Stimulated activated CD8-positive, alpha-beta memory T cell treated with anti-CD3 and anti-CD28 coated beads, Interleukin-7, amount 100 ng/mL, for 1 hour (primary cell): ENCODE results near the gene CTSE.
"Not testable (repeated sequence)": the region's sequence is repeated elsewhere in the genome, so short reads cannot be mapped to it uniquely, and the experiment has no call there.

ENCODE experiments used
- DNase-seq, 2 donors: peaks; one replicate each; pipeline ENCODE4 v3.0.0-alpha.2; 2020; ENCODE audit warnings: low read depth in 2 of 2

Gene CTSE

DNA sequence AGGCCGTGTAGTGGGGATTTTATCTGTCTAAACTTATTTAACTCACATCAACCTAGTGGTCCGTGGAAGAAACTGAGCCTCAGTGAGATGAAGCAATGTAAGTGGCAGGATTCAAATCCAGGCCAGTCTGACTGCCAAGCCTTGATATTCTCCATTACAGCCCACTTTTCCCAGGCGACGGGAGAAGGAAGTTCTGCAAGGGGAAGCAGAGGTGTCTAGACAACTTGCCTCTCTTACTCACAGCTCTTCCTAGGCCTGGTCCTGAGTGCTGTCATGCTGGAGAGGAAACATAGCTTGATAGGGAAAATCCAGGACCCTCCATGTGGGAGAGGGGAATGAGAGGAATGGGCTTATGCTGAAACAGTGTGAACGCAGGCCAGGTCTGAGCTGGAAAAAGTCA lies 9.1 kb downstream of the CTSE start:
- no peak for DNase-seq

DNA sequence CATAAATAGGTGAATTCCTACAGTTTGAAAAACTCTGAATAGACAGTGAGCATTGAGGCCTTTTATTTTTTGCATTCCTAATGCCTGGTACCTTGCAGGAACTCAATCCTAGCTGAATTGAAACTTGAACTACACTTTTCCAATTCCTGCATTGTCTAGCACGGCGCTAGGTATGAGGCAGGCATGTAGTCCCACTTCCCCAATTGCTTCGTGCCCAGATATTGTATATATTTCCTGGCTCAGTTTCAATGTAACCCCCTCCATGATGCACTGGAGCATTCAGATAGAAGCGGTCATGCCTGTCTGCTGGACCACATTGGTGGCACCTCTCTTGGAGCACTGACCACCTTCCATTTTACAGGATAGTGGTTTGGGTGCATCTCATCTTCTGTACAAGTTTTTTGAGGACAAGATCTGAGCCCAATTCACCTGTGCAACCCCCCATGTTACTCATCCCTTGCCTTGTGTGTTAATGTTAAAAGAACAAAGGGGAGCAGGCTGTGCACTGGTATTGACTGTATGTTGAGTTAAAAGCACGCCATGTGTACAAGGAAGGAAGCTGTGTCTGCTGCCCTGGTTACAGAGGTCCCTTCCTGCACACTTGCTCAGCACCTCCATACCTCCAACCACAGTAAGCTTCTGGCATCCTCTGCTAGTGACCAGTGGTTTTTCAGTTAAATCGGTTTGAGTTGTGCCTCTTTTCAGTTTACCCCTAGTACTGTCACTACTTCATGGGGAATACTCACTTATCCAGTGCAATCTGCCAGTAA lies 10.5 kb downstream of the CTSE start:
- DNase-seq, result no peak

GRCh38 chr1:206012086-206012859 lies 11.4 kb downstream of the CTSE start:
- DNase-seq, result peak; percentile 5 to 16

DNA sequence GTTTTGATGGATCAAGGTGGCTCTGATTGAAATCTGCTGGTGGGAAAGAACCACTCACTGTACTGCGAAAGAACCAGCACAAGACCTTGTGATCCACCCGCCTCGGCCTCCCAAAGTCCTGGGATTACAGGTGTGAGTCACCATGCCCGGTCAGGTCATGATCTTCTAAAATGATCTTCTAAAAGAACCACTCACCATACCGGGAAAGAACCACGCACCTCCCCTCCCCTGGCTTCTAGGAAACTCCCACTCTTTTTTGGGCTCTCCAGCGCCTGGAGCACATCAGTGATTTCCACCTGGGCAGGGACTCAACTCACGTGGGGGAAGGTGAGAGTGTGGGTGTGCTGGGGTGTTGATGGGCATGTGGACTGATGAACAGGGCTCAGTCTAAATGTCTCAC lies 12.6 kb downstream of the CTSE start:
- DNase-seq, result no peak

DNA sequence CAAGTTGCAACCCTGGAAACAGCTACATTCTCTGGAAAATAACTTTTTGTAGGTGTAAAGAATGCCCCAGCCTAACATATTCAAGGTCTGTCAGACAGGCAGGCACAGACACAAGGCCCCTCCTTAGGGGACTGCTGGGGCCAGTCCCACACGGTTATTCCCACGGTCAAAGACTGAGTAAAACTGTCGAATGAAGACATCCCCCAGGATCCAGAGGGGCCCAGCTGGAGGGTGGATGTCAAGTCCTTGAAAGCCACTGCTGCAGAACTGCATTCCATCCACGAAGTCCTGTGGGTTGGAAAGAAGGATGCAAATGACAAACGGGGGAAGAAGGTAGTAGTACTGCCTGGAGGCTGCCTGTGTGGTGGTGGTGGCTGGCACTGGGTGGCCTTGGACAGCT lies 13.6 kb downstream of the CTSE start:
- no peak for DNase-seq

GRCh38 chr1:206006946-206007345 lies 16.7 kb downstream of the CTSE start:
- DNase-seq, result no peak

DNA sequence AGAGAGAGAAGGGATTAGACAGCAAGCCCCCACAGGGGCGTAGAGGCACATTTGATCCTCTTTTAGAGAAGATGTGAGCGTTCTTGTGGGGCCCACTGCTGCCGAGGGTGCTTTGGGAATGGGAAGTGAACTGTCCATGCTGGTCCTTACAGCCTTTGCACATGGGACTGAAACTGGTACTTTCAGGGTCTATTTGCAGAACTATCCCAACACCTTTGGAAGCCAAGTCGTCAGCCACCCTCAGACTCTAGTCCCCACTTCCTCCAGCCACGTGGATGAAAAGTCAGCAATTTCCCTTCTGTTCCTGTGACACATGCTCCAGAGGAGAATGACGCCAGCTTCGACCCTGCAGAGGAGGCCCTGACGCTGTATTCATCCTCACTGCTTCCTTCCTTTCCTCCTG lies 17.9 kb downstream of the CTSE start:
- no peak for DNase-seq

GRCh38 chr1:206005234-206005633 lies 18.5 kb downstream of the CTSE start:
- DNase-seq, result no peak

DNA sequence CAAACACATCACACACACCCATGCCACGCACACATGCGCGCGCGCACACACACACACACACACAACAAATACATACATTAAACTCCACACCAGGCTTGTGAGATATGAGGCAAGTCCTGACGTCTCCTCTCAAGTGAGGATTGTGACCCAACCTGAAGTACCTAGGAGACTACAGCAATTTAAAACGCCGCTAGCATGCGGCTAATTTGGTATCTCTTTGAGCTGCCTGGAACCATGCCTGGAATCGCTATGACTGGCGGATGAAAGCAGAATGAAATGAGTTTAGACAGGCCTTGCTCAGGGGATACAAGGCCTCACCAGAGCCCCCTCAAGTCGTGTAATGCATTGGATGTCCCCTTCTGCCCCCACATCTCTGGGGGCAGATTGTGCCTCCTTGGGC lies 18.9 kb downstream of the CTSE start:
- DNase-seq, result no peak

- no peak for DNase-seq
Observed at GRCh38 chr1:206003854-206004800, 19.6 kb downstream of the CTSE start.

- DNase-seq, result no peak
Observed at GRCh38 chr1:206002871-206003801, 20.6 kb downstream of the CTSE start, which contains the start of gene RAB7B. TSS of gene RAB7B (minus strand) at chr1:206003395. CDS start at chr1:205994135, 9,260 bp downstream.

GRCh38 chr1:206002160-206002559 lies 21.5 kb downstream of the CTSE start:
- DNase-seq, result no peak

GRCh38 chr1:206001476-206001888 lies 22.2 kb downstream of the CTSE start:
- no peak for DNase-seq

DNA sequence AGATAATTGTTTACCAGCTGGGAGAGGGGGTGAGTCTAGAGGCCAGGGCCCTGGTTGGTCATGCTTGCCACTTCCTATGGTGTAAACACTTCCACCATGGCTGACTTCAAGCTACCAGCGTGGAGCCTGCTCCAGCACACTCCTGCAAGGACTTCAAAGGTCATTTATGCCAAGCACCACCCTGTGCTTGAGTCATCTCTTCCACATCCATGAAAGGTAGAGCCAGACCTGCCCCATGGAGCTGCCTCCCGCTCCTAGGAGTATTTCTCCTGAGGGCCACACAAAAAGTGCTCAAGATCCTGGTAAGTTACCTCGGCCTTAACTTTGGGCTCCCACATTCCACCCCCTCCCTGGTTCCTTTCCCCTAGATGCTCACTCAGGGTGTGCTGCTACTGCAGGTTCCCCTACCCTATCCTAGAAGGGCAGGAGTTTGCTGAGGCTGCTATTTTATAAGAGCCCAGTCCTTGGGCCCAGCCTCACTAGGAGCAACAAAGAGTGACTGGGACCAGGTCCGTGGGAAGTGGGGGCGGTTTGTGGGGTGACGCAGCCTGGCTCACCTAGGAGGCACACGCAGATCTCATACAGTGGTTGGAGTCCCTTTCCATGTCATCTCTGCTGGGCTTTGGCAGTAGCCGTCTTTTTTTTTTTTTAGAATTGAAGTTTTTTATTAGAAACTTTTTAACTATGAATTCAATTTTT lies 22.9 kb downstream of the CTSE start:
- no peak for DNase-seq

DNA sequence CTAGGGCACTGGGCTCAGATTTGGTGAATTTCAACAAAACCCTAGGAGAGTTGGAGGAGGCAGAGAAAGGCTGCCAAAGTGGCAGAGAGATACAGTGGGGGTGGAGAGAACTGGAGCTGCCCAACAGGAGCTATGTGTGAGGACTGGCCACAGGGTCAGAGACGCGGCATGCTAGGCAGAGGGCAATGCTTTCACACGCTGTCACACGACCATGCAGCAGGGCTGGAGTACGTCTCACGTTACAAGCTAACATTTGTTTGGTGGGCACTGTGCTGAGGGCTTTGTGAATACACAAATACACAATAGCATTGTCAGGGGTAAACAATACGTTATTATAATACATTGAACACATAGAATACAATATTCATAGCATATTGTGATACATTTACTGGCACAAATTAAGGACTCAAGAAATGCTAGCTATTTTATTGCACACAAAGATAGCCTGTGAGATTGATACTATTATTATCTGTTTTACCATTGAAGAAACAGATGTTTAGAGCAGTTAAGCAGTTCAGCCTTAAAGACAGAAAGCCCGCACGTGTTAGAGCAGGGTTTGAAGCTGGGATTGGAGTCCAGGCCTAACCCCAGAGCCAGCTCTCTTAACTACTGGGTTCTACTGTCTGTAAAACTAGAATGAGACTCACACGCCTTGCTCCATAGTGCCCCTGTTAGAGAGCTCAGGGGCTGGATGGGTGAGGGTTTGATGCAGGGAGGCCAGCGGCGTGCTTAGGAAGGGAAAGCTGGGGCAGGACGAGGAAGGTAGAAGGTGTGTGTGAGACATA lies 25.0 kb downstream of the CTSE start:
- DNase-seq, result no peak

DNA sequence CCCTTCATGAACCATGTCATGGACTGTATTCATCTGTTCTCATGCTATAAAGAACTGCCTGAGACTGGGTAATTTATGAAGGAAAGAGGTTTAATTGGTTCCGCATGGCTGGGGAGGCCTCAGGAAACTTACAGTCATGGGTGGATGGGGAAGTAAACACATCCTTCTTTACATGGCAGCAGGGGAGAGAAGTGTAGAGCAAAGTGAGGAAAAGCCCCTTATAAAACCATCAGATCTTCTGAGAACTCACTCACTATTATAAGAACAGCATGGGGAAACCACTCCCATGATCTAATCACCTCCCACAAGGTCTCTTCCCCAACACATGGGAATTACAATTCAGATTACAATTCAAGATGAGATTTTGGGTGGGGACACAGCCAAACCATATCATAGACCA lies 27.1 kb downstream of the CTSE start:
- not testable (repeated sequence) for DNase-seq

- no peak for DNase-seq
Observed at GRCh38 chr1:205994346-205994745, 29.3 kb downstream of the CTSE start.

DNA sequence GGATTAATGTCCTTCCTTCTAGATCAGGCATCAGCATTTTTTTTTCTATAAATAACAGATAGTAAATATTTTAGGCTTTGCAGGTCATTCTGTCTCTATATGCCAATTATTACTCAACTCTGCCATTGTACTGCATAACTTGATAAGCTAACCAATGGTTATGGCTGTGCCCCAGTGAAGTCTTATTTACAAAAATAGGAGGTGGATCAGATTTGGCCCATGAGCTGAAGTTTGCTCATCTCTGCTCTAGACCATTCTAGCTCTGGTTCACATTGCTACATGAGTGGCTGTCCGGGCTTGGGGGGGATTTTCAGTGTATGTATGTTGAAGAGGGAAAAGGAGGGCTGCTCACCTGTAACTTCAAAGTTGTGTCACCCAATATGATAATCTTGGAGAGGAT lies 30.6 kb downstream of the CTSE start:
- no peak for DNase-seq

- DNase-seq, result no peak
Observed at GRCh38 chr1:205992218-205992882, 31.3 kb downstream of the CTSE start.
